ENCODE data around the gene CASTOR1.
"Not testable (repeated sequence)": the region's sequence is repeated elsewhere in the genome, so short reads cannot be mapped to it uniquely, and the experiment has no call there.

Gene CASTOR1
- 1.9 to 2.1 reads per million in 2 donors for total RNA-seq

DNA sequence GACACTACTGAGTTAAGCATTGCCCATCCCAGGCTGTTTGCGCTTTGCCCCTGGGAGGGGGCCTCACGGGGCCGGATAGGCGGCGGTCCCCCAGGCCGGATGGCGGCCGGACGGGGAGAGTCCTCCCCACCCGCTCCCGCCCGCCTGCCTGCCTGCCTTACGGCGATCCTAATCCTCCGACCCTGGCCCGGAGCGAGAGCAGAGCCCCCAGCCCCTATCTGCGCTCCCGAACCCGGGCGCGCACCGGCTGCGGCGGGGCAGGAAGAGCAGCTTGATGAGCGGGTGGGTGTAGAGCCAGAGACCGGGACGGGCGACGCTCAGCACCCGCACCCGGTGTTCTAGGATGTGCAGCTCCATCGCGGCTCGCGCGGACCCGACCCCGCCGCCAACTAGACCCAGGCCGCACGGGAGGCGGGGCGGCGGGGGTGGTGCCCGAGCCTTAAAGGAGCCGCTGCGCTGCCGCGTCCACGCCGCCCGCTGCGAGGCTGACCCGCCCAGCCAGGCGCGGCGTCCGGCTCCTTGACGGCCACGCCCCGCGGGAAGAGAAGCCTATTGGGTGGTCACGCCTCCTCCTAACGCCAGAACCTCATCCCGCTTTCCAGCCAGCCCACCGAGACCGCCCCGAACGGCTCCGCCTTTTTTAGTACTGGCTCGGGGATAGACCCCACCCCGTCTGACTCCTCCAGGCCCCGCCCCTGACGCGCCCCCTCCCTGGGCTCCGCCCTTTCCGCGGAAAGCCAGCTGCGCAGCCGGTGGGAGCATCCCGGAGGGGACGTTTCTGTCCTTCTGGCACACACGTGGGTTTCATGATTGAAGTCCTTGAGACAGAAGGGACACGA, at the start of gene CASTOR1:
CASTOR1 (minus strand) TSS at position 365 of the 839 bp plus-strand sequence; CDS start at position 357, 8 bp downstream.
- DNase-seq, result peak; percentile 76

DNA sequence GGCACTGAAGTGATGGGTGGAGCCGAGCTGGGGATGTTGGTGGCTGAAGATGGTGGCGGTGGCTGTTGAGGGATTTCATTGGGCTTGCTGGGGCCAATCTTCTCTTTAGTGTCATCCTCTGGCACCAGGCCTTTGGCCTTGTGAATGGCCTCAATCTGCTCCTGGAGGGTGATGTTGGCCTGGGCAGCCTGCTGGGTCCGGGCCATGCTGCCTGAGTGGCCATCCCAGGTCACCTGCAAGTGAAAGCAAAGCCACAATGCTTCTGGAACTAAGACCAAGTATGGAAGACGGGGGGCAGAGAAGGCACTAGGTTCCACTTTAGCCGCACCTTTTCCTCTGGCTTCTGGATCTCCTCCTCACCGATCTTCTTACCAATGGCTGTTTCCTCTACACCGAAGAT, 49.5 kb upstream of the CASTOR1 start:
- no peak for DNase-seq

DNA sequence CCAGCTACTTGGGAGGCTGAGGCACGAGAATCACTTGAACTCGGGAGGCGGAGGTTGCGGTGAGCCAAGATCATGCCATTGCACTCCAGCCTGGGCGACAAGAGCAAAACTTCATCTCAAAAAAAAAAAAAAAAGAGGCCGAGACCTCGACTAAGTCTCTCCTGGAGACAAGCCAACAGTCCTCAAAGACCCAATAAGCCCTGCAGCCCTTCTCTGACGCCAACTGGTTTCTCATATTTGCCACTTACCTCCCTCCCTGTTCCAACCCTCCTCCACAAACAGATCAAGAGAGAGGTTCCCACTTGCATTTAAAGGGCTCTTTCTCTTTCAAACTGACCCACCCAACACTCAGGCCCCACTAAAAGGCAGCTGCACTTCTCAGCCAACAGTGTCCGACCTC, 49.0 kb upstream of the CASTOR1 start:
- not testable (repeated sequence) for DNase-seq

DNA sequence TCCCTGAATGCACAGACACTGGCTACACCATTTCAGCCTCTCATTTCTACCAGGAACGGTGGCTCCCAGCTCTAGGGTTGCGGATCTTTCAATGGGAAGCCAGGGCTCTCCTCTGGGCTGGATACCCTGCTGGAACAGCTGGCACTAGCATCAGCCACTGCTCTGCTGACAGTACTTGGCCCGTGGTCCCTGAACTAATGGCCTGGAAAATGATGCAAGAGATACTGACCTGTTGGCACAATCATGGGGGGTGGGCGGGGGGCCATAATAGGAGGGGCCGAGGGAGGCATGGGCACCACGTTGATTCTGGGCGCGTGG, 48.1 kb upstream of the CASTOR1 start:
- no peak for DNase-seq

DNA sequence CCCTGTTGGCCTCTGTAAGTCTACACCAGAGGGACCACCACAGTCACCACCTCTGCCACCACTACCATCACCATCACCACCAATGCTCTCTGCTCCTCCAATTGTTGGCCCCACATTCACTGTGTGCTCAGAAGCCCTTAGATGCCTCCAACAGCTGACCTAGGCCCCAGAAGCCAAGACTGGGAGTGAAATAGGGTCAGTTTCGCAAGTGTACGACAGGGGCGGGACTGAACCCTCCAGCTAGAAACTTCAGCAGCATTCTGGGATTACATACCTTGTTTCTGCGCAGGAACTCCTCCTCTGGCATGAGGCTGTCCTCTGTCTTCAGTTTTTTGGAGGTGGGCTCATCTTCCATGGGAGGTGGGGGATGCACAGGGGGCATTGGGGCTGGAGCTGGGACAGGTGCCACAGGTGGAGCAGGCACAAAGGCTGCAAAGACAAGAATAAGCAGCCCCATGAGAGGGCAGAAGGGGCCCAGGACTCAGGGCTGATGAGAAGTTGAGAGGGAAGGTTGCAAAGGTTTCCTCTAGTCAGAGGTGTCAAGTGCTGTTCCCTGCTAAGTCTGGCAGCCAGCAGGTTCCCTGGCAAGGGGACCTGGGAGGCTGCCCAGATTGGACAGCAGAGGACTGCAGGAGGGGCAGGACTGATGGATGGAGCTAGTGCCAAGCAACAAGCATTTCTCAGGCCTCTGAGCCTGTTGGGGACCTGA, 47.6 kb upstream of the CASTOR1 start:
- no peak for DNase-seq

DNA sequence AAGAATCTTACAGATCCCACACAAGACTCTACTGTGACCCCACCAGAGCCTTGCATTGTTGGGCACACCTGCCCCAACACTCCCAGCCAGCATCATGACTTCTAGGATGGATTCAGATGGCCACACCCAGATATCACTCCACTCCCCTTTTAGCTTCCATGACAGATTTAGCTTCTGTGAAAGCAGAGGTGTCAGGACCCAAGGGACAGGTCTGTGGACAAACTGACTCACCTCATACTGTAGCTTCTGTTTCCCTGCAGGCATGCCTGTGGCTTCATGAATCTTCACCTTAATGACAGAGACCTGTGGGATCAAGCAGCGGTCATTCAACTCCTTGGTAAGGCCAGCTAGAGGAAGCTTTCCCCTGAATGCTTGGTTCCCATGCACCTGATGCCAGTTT, 45.9 kb upstream of the CASTOR1 start:
- DNase-seq, result no peak

DNA sequence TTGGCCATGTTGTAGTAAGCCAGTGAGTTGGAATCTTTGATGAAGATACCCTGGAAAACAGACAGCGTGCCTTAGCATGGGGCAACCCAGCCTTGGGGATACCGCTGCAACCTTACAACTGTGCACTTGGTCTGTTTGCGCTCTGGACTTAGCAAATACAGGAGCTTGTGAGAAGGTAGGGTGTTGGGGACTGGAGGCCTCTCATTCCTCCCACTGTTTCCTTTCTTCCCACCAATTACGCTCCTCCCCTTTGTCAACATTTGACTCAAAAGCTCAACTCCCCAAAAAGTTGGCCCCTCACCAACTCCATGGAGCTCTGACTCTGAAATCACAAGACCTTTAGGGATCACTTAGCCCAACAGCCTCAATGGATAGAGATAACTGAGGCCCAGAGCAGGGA, 45.3 kb upstream of the CASTOR1 start:
- DNase-seq, result no peak

DNA sequence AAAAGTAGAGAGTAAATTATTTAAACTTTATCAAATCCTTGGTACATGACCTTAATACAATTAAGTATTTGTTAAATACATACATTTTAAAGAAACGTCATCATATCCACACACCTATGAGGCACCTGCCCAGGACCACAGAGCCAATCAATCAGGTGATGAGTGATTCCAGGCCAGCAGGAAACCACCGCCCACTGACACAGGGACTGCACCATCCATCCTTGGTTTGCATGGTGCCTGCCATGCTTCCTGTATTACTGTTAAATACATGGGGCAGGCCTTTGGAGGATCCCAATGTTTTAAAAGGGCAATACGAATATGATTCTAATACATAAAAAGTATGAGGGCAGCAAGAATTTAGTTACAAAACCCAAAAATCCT, 44.4 kb upstream of the CASTOR1 start:
- no peak for DNase-seq

DNA sequence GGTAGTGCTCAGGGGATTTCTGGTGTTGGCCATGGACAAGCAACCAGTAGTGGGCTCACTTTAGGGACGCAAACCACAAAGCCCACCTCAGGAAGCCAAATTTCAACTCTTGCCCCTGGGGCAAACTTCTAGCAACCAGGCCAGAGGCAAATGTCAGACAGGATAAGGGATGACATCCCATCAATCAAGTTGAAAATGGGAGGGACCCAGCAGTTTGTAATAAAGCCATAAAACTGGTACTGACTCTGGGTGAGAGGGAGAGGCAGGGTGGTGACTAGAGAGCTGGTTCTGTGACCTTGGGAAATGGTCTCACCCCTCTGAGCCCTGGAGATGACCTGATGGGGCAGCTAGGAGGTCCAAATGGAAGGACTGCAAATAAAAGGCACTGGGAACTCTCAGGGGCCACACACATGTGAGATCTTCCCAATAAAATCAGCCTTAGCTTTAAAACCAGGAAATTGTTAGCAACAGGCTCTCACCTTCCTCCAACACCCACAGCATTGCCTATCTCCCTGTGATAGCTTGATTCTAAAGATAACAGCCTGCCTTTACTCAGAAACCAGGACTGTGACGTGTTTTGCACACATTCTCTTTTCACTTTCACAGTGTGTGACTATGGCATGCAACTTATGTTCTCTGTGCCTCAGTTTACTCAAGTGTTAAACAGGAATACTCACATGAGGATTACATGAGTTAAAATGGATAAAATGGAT, 43.8 kb upstream of the CASTOR1 start:
- no peak for DNase-seq

DNA sequence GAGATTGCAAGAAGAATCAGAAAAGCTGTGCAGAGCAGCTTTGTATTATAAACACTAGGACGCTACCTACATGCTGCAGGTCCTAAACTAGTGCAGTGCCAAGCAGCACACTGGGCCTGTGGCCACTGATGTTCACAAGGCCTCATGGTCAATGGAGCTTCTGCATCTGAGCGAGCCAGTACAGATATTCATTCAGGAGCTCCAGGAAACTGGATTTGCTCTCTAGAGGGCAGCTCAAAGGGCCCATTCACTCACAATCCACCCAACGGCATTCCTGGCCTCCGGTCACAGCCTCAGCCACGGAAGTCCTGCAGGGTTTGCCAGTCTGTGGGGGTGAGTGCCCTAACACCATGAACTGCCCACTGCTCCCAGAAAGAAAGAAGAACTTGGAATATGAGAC, 43.2 kb upstream of the CASTOR1 start:
- no peak for DNase-seq

DNA sequence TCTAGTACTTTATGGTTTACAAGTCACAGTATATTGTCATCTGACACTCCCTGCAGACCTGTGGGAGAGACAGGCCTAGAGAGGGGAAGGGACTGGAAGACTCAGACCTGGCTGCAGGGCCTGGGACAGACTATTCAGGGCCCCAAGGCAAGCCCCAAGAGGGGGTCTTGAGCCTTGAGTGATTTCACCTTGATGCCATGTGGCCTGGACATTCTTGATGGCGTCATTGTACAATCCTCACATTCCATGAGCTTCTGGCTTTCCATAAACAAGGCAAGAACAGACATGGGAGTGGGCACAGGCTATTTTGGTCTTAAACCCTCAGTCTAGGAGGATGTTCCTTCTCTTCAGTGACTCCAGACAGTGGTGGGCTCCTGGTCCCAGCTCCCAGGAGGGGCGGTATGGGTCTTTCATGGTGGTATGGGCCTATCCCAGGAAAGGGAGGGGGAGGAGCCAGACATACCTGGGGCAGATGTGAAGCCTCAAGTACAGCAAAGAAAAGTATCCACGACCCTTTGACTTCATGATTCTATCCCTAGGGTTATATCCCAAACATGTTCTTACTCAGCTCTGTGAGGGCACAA, 39.3 kb upstream of the CASTOR1 start:
- DNase-seq, result no peak

DNA sequence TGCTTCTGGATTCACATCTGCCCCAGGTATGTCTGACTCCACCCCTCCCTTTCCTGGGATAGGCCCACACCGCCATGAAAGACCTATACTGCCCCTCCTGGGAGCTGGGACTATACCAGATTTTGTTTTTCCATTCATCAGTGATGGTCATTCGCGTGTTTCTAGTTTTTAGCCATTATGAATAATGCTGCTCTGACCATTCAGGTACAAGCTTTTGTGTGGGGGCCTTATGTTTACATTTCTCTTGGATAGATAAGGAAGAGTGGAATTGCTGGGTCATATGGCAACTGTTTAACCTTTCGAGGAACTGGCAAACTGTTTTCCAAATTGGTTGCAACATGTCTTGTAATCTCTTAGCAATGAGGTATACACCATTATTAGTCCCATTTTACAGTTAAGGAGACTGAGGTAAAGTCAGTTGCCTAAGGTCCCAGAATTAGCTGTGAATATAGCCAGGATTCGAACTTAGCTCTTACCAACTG, 38.6 kb upstream of the CASTOR1 start:
- DNase-seq, result no peak

DNA sequence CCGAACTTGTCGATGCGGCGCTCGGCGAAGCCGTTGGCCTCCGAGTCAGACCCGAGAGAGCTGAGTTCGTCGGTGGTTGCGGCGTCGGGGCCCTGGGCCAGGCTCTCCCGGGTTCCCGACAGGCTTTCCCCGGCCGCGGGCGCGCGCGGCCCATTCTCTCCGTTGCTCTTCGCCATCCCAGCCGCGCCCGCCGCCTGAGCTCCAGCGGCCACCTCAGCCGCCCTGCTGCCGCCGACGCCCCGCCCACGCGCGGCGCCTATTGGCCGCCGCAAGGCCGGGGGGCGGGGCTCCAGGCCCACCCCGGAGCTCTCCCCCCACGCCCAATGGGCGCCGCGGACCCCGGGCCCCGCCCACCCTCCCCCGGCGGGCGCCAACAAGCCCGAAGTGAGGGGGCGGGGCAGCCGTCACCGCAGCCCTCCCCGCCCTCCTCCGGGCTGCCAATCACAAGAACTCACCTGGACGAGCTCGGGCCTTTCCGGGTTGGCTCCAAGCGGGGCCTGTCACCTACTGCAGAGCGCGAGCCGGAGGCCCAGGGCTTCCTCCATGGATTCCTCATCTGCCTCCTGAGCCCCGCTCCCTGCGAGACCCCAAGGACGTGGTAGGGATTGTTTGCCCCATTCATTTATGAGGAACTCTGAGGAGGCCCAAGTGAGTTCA, 37.5 kb upstream of the CASTOR1 start, which contains the start of gene TBC1D10A:
TBC1D10A (minus strand) TSS at position 236 of the 657 bp plus-strand sequence; CDS start at position 176, 60 bp downstream.
- DNase-seq, result peak; percentile 92

DNA sequence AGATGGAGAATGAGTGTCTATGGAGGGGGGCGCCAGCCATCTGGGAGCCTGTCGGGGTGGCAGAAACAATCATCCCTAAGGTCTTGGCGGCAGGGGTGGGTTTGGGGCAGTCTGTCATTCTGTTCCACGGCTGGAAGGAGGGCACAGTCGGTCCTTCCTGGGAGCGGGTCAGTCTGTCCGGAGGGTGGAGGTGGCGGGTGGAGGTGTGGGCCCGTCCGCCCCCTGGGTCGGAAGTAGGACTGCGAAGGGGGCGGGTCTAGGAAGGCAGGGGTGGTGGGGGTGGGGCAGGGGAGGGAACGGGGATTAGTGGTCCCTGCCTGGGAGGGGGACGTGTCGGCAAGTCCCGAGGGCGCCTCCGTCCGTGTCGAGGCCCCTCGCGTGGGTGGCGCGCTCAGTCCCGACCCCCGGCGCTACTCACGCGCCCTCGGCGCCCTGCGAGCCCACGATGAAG, 37.0 kb upstream of the CASTOR1 start:
- DNase-seq, result peak; percentile 27

DNA sequence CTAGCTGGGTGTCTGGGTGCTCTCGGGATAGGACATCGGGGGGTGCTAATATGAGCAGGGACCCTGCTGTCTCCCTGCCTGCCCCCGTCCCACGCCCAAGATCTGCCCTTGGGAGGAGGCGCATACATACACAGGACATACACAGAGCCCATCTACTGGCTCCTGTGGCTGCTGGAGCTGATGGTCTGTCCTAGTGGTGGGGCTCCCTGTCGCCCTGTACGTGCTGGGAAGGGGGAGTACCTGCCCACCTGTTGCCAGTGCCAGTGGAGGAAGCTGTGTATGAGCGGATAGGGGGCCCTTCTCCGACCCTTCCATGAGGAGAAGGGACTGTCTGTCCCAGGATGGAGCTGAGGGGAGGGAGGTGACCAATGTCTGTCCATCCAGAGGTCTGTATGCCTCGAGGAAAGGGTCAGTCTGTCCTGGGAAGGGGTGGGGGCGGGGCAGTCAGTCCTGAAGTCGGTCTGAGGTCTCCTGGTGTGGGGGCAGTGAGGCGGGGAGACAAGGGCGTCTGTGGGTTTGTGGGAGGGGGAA, 36.5 kb upstream of the CASTOR1 start:
- DNase-seq, result no peak

DNA sequence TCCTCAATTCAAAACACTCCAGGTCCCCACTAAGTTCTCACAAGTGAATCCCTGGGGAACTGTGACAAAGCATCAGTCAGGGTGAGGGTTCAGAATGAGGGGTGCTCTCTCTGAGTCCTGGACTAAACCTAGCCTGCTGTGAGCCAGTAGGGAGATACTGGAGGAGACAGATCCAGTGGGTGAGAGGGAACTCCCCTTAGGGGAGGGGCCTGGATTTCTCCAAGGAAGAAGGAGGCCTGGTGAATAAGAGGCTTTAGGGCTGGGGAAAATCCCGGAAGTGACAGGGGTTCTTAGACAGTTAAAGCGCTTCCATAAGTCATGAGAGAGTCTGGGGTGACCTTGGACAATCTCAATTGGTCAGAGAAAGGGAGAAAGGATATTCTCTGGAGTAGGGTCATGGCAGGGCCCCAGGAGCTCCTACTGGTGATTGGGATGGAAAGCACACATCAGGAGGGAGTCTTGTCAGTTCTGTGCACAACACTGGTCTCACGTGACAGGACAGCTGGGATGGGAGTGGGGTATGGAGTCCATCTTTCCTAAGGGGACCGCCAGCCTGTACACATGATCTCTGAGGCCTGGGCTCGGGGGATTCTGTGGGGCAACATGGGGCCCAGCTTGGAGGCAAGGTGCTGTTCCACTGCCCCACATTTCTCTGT, 35.9 kb upstream of the CASTOR1 start:
- DNase-seq, result no peak

DNA sequence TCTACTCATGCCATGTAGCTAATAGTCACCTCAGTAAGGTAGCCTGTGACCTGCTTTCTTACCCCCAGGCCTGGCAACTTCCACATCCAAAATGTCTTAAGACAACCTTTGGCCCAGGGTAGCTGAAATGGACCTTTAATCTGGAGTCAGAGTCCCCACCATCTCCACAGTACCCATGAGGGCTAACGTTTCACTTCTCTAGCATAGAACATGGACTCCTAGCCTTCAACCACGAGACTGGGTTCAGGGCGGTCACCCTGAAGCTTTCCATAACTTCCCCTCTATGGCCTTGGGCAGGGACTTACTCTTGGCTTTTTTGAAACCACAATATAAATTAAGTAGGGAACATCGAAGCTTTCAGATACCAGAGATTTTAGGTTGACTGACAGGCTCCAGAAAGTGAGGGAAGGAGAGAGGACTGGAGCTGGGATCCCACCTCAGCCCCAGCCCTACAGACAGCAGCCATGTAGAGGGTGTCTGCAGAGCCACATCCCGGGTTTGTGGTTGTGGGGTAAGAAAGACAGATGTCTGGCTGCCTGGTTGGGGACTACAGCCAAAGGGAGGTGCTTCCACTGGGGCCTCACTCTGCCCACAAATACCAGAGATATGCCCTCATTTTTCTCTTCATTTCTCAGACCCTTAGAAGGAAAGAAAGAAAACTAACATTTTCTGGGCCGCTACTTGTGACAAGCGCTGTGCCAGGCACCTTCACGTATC, 34.9 kb upstream of the CASTOR1 start:
- no peak for DNase-seq

DNA sequence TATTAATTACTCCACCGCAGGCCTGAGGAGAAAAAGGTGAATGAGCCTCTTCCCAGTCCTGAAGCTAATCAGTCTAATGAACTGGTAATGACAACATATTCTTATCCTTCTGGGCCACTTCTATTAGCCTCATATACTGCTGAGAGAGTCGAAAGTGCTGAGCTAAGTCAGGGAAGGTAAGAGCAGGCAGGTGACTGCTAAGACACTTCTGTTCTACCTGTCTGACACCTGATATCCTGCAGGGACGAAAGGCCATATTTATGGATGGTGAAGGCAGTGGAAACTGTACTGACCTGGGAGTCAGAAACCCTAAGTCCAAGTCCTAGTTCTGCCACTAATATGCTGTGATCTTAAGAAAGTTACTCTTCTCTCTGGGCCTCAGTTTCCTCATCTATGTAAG, 33.9 kb upstream of the CASTOR1 start:
- DNase-seq, result no peak

DNA sequence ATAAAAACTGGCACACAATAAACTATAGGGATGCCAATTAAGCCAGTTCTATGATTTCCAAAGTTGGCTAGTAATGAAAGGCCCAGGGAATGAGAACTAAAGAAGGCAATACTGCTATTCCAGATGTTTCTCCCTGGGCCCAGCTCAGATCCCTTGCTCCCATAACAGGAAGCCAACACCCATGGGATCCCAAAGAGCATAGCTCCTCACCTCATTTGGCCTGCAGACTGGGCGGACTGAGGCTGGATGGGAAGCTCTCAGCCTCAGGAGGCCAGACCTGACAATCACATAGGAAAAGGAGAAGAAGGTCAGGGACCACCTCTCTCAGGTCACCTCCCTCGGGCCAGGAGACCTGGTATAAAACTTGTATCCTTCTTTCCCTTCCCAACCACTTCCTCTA, 32.2 kb upstream of the CASTOR1 start:
- no peak for DNase-seq

DNA sequence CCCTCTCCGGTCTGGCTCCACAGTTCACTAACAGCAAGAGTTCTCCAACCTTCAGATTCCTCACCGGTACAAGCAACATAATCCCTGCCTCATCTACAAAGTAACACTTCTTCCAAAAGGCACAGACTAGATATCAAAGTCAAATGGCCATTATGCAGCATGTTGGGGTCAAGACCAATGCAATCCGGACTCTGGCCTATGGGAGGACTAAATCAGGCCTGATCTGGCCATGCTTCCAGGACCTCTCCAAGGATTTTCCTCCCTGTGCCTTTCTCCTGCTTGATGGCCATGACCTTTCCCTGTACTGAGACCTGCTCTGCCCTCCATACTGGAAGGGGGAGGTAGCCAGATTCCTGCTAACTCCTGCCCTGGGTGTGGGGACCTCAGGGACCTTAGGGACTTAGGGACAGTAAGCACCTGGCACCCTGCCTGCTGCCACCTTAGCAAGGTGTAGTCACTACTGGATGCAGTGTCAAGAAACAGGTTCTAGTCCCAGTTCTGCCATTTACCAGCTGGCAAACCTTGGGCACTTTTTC, 30.8 kb upstream of the CASTOR1 start:
- no peak for DNase-seq

Measured in activated gamma-delta T cell (primary cell).